SH-SY5Y (cell line): ENCODE results near the gene GPRIN3.

Experiments
- GATA2 ChIP-seq: IDR thresholded peaks from 2 replicates; pipeline ENCODE4 v1.6.1; 2011; ENCODE audit warnings: mild to moderate bottlenecking, low read depth, low read length
- GATA3 ChIP-seq: IDR thresholded peaks from 2 replicates; pipeline ENCODE4 v1.6.1; 2011; ENCODE audit warnings: low read depth, mild to moderate bottlenecking, low read length, moderate library complexity

GPRIN3 gene

DNA sequence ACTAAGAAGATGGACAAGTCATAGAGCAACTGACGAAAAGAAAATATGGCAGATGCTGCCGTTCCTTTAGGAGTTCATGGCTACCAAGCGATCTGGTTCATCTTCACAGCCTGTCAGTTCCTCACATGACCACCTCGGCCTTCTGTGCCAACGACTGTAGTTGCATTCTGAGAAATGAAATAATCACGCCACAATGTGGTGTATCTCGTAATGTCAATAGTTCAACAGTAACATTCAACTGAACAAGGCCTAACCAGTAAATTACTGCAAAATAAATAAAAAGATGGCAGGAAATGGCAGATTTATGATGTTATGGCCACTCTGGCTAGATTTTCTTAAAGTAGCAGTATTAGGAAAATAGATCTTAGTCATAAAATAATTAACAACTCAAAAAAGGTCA, 4.4 kb downstream of the GPRIN3 start:
- no peak for TF ChIP-seq GATA3
- no peak for TF ChIP-seq GATA2

DNA sequence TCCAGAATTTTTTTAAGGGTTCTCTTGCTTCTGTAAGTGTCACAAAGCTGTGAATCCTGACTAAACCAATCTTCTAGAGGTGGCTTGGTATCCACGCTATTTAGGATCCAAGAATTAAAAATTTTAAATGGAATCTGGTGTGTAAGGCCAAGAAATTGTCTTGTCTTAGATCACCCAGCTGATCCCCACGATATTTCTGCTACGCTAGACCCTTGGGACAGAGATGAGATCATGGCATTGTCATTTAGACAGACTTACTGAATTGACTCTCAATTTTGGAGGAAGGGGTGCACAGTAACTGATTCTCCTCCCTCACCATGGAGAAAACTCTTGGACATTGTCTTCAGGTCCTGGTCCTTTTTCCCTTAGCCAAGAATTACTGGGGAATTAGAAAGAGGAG, 5.7 kb downstream of the GPRIN3 start:
- TF ChIP-seq GATA3 (no peak), GATA2 (no peak)

DNA sequence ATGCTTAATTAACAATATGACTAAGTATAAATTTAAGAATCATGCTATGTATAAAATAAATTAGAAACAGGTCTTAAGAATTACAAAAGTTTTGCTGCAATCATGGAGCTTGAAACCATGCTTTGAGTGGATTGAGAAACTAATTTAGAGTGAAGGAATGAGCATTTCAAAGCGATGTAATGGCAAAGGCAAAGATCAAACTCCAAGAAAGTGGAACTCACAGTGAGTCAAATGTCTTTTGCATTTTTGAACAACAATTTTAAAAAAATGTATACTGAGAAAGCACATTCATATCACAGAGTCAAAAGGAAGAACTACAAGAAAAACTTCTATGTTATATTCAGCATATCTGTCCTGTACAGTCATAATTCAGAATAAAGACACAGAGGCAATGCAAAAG, 6.6 kb downstream of the GPRIN3 start:
- TF ChIP-seq GATA3 = no peak
- no peak for TF ChIP-seq GATA2

DNA sequence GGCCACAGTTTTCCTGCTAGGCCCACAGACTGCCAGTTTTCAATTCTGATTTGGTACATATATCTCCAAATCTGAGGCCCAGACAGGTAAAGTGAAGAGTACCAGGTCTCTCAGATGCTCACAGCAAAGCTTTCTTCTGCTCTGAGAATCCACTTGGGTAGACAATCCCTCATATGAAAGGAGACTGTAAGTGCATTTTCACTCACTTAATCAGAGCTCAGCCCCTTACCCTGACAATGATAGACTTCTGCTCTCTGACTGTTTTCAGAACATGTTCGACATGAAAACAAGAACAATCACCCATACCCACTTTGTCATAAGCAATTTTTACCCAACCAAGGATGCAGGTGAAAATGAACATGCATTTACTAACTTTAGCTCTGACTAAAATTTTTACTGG, 7.1 kb downstream of the GPRIN3 start:
- no peak for TF ChIP-seq GATA2
- TF ChIP-seq GATA3 = no peak

- no peak for TF ChIP-seq GATA2
- no peak for TF ChIP-seq GATA3
Measured at GRCh38 chr4:89300060-89300459, 7.5 kb downstream of the GPRIN3 start.

GRCh38 chr4:89299153-89299791, 8.3 kb downstream of the GPRIN3 start:
- TF ChIP-seq GATA3 (no peak), GATA2 (no peak)

DNA sequence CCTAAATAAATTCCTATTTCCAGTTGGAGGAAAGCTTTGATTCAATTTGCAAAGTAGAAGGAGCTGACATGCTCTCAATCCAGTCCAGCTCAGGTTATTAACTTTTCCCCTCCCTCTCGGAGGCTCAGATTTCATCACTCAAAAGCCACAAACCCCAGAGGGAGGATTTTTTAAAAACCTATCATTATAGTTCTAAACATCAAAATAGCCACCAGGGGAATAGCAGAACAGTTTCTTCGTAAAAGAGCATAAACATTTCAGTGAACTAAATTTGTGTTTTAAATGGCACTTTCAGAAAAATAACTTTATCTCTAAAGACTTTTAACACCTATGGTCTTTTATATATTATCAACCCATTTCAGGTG, 8.8 kb downstream of the GPRIN3 start:
- TF ChIP-seq GATA2 = no peak

DNA sequence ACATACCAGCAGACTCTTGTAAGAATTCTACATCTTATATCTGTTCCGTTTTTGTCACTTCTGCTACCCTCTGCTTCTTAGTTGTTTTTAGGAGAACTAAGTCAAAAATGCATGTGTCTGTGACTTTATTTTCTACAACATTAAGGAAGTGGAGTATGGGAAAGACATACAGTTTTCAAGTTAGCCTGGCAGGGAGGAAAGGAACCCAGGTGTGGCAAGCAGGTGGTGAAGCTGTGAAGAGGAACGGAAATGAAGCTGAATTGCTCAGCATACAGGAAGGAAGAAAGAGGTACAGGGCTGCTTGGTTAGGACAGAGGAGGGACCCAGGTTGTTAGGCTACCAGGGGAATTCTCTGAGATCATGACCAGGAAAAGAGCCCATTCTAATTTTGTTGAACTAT, 9.4 kb downstream of the GPRIN3 start:
- TF ChIP-seq GATA3 (no peak), GATA2 (no peak)

DNA sequence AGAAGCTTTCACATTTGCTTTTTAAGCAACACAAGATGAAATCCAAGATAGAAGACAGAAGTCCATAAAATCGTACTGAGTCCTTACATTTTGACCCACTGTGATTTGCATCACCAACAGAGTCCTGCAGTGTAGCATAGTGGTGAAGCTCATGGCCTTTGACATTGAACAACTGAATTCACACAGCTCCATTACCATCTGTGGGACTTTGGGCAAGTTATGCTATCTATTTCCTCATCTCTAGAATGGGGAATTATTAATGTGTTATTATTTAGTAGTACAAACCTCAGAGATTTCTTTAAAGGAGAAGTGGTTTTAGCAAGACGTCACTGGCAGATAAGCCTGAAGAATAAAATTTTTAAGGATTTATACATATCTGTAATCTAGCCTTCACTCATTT, 10.7 kb downstream of the GPRIN3 start:
- TF ChIP-seq GATA3 (no peak), GATA2 (no peak)

DNA sequence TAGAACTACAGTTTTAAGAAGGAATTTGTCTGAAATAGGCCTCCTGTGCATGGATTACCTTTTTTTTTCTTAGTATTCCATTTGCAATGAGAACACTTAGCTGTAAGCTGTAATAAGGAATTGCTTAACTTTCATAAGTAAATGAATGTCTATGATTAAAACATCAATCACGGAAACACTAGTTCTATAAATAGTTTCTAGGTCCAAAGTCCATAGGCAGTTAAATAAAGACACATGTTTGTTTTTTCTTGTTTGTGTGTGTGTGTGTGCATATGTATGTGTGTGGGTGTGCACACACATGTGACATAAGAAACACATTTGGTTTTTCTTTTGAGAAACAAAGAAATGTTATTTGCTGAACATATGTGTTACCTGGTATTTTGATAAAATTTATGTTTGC, 11.2 kb downstream of the GPRIN3 start:
- TF ChIP-seq GATA3 (no peak), GATA2 (no peak)

GRCh38 chr4:89295415-89295927, 12.1 kb downstream of the GPRIN3 start:
- TF ChIP-seq GATA2 = no peak
- no peak for TF ChIP-seq GATA3

GRCh38 chr4:89294573-89295269, 12.9 kb downstream of the GPRIN3 start:
- TF ChIP-seq GATA2 (no peak), GATA3 (no peak)

DNA sequence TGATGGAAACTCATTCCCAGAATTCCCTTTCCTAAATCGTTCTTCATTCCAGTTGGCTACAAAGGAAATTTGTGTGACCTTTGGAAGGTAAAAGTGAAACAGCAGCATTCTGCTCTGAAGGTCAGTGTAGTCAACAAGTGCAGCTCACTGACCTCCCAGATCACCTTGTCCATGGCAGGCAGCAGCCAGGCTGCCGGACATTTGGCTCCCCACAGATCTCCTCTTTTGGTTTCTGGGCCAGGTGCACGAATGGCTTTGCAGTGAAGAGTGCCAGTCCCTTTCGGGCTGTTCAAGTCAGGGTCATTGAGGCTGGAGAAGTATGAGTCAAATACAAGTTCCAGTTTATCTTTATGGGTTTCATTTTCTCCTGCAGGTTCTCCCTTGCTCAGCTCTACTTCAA, 14.3 kb downstream of the GPRIN3 start:
- TF ChIP-seq GATA3 = no peak
- TF ChIP-seq GATA2 = no peak

GRCh38 chr4:89290727-89291516, 16.7 kb downstream of the GPRIN3 start:
- TF ChIP-seq GATA3 (no peak), GATA2 (no peak)

- no peak for TF ChIP-seq GATA3
- TF ChIP-seq GATA2 = no peak
Measured at GRCh38 chr4:89289312-89289711, 18.3 kb downstream of the GPRIN3 start.
